ENCODE results near the gene FATE1.

FATE1 gene

GRCh38 chrX:151679798-151680402 lies 35.9 kb upstream of the FATE1 start:
- ATAC-seq (ENCODE audit: insufficient read depth, low read depth) (no peak), DNase-seq (no peak)
- H3K27me3 ChIP-seq (ENCODE audit: insufficient read depth, low read length, poor library complexity) = no peaks in the 10 kb centered on the region
- TF ChIP-seq CTCF (IDR thresholded peaks at IDR 0.05; ENCODE audit: borderline replicate concordance, extremely low read depth, low read length, poor library complexity, severe bottlenecking) = no peak
- TF ChIP-seq EZH2 (IDR thresholded peaks at IDR 0.05; ENCODE audit: borderline replicate concordance, low read depth, low read length, severe bottlenecking) = no peak
- no peaks in the 10 kb centered on the region for H4K20me1 ChIP-seq (ENCODE audit: insufficient read depth, low read length)
- H3K9ac ChIP-seq (ENCODE audit: low read depth, low read length) = no peak overlapping the region
- no peaks in the 10 kb centered on the region for H3K9me3 ChIP-seq (ENCODE audit: insufficient read depth, low read length, severe bottlenecking)
- no peaks in the 10 kb centered on the region for H3K36me3 ChIP-seq (ENCODE audit: insufficient read depth, low read length)
- no peak overlapping the region for H2AFZ ChIP-seq (ENCODE audit: low read depth, low read length)
- no peaks in the 10 kb centered on the region for H3K4me1 ChIP-seq (ENCODE audit: insufficient read depth, low read length)
- H3K4me3 ChIP-seq (ENCODE audit: low read depth in 1 of 2, low read length in 2 of 2) = no peak overlapping the region
- H3K27ac ChIP-seq (ENCODE audit: low read length) = no peak overlapping the region
- H3K79me2 ChIP-seq (ENCODE audit: insufficient read depth, low read length) = no peaks in the 10 kb centered on the region
- no peak overlapping the region for H3K4me2 ChIP-seq (ENCODE audit: insufficient read depth, low read length)

- Histone ChIP-seq H3K79me2 (ENCODE audit: insufficient read depth, low read length) (no peaks in the 10 kb centered on the region), H3K4me1 (ENCODE audit: insufficient read depth, low read length) (no peaks in the 10 kb centered on the region), H3K4me3 (ENCODE audit: low read depth in 1 of 2, low read length in 2 of 2) (no peak overlapping the region), H3K9me3 (ENCODE audit: insufficient read depth, low read length, severe bottlenecking) (no peaks in the 10 kb centered on the region), H3K27ac (ENCODE audit: low read length) (no peak overlapping the region), H3K36me3 (ENCODE audit: insufficient read depth, low read length) (no peaks in the 10 kb centered on the region), H2AFZ (ENCODE audit: low read depth, low read length) (no peak overlapping the region), H3K27me3 (ENCODE audit: insufficient read depth, low read length, poor library complexity) (no peaks in the 10 kb centered on the region), H4K20me1 (ENCODE audit: insufficient read depth, low read length) (no peaks in the 10 kb centered on the region), H3K9ac (ENCODE audit: low read depth, low read length) (no peak overlapping the region), H3K4me2 (ENCODE audit: insufficient read depth, low read length) (no peak overlapping the region)
- peak; percentile 56 for DNase-seq
- TF ChIP-seq CTCF (IDR thresholded peaks at IDR 0.05; ENCODE audit: borderline replicate concordance, extremely low read depth, low read length, poor library complexity, severe bottlenecking) (peak; percentile 80), EZH2 (IDR thresholded peaks at IDR 0.05; ENCODE audit: borderline replicate concordance, low read depth, low read length, severe bottlenecking) (no peak)
- ATAC-seq (ENCODE audit: insufficient read depth, low read depth) = peak; percentile 68; the same call in 2 of the 3 replicates
Observed at GRCh38 chrX:151680805-151681204, 35.0 kb upstream of the FATE1 start.

GRCh38 chrX:151687635-151688034 lies 28.2 kb upstream of the FATE1 start:
- Histone ChIP-seq H3K79me2 (ENCODE audit: insufficient read depth, low read length) (no peaks in the 10 kb centered on the region), H4K20me1 (ENCODE audit: insufficient read depth, low read length) (no peaks in the 10 kb centered on the region), H3K4me3 (ENCODE audit: low read depth in 1 of 2, low read length in 2 of 2) (no peak overlapping the region), H3K27ac (ENCODE audit: low read length) (no peak overlapping the region), H3K4me1 (ENCODE audit: insufficient read depth, low read length) (no peaks in the 10 kb centered on the region), H3K36me3 (ENCODE audit: insufficient read depth, low read length) (no peaks in the 10 kb centered on the region), H3K4me2 (ENCODE audit: insufficient read depth, low read length) (no peak overlapping the region), H3K9ac (ENCODE audit: low read depth, low read length) (no peak overlapping the region), H3K27me3 (ENCODE audit: insufficient read depth, low read length, poor library complexity) (no peaks in the 10 kb centered on the region), H3K9me3 (ENCODE audit: insufficient read depth, low read length, severe bottlenecking) (no peaks in the 10 kb centered on the region), H2AFZ (ENCODE audit: low read depth, low read length) (no peak overlapping the region)
- ATAC-seq (ENCODE audit: insufficient read depth, low read depth) = no peak
- no peak for DNase-seq
- TF ChIP-seq CTCF (IDR thresholded peaks at IDR 0.05; ENCODE audit: borderline replicate concordance, extremely low read depth, low read length, poor library complexity, severe bottlenecking) (no peak), EZH2 (IDR thresholded peaks at IDR 0.05; ENCODE audit: borderline replicate concordance, low read depth, low read length, severe bottlenecking) (no peak)
